Ectodermal cell (in vitro differentiated cells): ENCODE measurements around the gene MED23.

ENCODE experiments used
- H3K27ac ChIP-seq: 2 replicates; pipeline ENCODE4 v1.7.0; 2013; ENCODE audit warnings: mild to moderate bottlenecking, low read depth, low read length; ENCODE audit not compliant: insufficient read depth, poor library complexity, severe bottlenecking
- H3K27me3 ChIP-seq: 2 replicates; pipeline ENCODE4 v1.7.0; 2013; ENCODE audit warnings: mild to moderate bottlenecking, low read length; ENCODE audit not compliant: insufficient read depth, control insufficient read depth, poor library complexity, severe bottlenecking
- H3K36me3 ChIP-seq: one replicate; pipeline ENCODE4 v1.7.0; 2013; ENCODE audit warnings: low read length; ENCODE audit not compliant: control insufficient read depth, insufficient read depth
- H3K4me1 ChIP-seq: one replicate; pipeline ENCODE4 v1.7.0; 2013; ENCODE audit warnings: low read length; ENCODE audit not compliant: control insufficient read depth, insufficient read depth
- H3K4me3 ChIP-seq: 2 replicates; pipeline ENCODE4 v1.7.0; 2013; ENCODE audit warnings: low read depth, low read length, control low read depth; ENCODE audit not compliant: insufficient read depth
- H3K9me3 ChIP-seq: 2 replicates; pipeline ENCODE4 v1.7.0; 2013; ENCODE audit warnings: mild to moderate bottlenecking, low read length, moderate library complexity; ENCODE audit not compliant: control insufficient read depth
- WGBS, 2 experiments: methylation state at CpG; one replicate each; pipeline ENCODE4 v1.1.7; 2013; ENCODE audit warnings: missing lambda C conversion rate in 2 of 2; 5-methylcytosine and 5-hydroxymethylcytosine counted together

Gene MED23

DNA sequence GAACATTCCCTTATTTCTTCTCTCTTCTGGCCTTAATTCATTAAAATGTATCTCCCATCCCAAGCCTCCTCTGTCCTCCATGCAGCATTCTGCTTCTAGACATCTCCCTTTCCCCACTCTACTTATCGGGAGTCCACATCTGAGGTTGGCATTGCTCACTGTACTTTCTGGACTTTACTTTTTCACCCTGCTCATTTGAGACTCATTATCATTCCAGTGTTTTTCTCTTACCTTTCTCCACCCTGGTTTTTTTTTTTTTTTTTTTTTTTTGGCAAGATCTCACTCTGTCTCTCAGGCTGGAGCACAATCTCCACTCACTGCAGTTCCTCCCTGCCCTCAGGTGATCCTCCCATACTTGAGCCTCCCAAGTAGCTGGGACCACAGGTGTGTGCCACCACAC lies 13.5 kb upstream of the MED23 start:
- 81 to 94% methylated on average over 1 of the region's 1 CpG for WGBS, 2 experiments
- H3K27me3 ChIP-seq, result no peaks in the 10 kb centered on the region

DNA sequence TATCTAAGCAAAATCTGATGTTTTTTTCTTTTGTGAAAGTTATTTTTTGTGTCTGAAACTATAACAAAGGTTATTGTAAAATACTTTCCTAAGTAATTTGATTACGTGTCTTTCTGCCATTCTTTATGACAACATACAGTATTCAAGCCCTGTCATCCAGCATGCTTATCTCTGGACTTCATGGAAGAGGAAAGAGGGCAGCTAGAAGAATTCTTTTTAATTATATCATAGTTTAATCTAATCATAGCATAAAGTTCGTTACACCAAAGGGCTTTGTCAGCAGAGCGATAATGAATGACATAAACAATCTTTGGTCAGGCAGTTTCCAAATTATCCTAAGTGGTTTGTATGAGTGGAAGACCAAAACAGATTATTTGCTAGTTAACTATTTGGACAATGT lies 12.5 kb upstream of the MED23 start:
- H3K4me1 ChIP-seq, result no peaks in the 10 kb centered on the region
- no peaks in the 10 kb centered on the region for H3K27me3 ChIP-seq
- H3K36me3 ChIP-seq, result no peaks in the 10 kb centered on the region
- no peak overlapping the region for H3K4me3 ChIP-seq
- H3K27ac ChIP-seq, result no peak overlapping the region
- WGBS, 2 experiments, result 88 to 93% methylated on average over 2 to 3 of the region's 3 CpGs
- H3K9me3 ChIP-seq, result no peaks in the 10 kb centered on the region

More for the DNA sequence above, 13.5 kb upstream of the MED23 start:
- Histone ChIP-seq H3K36me3 (no peaks in the 10 kb centered on the region), H3K4me3 (no peak overlapping the region), H3K4me1 (no peaks in the 10 kb centered on the region), H3K27ac (no peak overlapping the region), H3K9me3 (no peaks in the 10 kb centered on the region)

DNA sequence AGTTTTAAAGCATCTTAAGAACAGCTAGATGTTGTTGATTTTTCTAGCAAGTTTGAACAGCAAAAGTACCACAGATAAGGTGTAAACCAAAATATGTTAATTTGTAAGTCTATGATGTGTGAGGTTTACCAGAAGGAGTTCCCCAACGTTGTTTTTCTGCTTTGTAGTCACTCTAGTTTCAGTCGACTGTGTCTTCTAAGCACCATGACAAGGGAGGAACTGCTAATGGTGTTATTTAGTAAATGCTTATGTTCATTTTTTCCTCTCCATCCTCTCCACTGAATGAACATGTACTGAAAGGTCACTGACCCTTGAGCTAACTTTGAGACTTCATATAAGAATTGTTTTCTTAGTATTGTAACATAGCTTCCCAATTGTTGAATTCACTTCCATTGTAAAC lies 12.1 kb upstream of the MED23 start:
- no peaks in the 10 kb centered on the region for H3K4me1 ChIP-seq
- H3K27ac ChIP-seq, result no peak overlapping the region
- H3K4me3 ChIP-seq, result no peak overlapping the region
- 75 to 86% methylated on average over 2 of the region's 2 CpGs for WGBS, 2 experiments
- no peaks in the 10 kb centered on the region for H3K36me3 ChIP-seq
- H3K27me3 ChIP-seq, result no peaks in the 10 kb centered on the region
- H3K9me3 ChIP-seq, result no peaks in the 10 kb centered on the region

DNA sequence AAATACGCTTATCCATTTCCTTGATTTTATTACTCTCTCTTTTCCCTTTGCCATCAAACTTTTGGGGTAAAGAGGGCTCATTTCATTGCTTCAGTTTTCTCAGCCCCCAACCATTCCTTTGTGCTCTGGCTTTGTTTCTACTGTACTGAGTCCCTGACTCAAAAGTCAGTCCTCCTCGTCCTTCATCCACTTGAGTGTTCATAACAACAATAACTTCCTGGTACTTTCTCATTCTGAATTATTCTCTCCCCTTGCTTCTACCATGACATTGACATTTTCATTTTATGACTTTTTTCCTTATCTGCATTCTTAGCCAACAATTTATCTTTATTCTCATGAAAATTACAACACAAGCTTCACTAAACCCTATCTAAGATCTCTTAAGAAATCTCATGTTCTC lies 10.0 kb upstream of the MED23 start:
- no peaks in the 10 kb centered on the region for H3K9me3 ChIP-seq
- H3K36me3 ChIP-seq, result no peaks in the 10 kb centered on the region
- H3K27me3 ChIP-seq, result no peaks in the 10 kb centered on the region
- H3K27ac ChIP-seq, result no peak overlapping the region
- no peaks in the 10 kb centered on the region for H3K4me1 ChIP-seq
- H3K4me3 ChIP-seq, result no peak overlapping the region
- WGBS, 2 experiments, result 73 to 83% methylated on average over 2 of the region's 2 CpGs

DNA sequence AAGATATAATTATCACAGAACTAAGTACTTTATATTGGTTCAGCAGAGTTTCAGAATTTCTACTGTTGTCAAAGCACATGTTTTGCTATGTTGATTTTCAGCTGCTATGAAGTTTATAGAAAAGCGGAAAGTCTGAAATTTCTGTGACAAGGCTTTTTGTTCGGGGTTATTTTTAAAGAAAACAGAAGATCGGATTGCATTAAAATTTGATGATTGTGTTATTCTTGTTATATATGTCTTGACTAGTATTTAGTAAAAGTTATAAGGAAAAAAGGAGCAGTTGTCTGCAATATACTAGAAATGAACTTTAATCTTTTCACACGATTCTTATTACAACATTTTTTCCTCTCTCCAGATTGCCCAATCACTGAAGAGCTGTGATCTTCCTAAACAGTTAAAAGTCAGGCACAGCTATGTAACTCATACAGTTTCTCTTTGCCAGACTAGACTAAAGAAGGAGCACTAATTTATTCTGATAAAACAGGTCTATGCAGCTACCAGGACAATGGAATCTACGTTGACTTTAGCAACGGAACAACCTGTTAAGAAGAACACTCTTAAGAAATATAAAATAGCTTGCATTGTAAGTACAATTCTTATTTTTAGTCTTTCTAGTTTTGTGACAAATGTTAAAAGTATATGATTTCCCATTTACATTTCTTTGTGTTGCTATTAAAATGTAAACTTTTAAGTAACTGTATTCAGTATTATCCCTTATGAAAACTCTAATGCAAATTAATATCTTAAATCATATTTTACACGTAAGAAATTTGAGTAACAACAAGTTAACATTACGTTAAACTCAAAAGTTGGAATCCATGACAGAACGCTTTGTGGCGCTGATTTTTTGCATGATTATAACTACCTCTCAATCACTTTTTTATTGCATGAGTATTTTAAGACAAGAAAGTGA lies 9.1 kb upstream of the MED23 start, which contains the start of gene ENPP3:
ENPP3 (plus strand) TSS at position 423 of the 913 bp plus-strand sequence; CDS start at position 506, 83 bp downstream.
- 89 to 95% methylated on average over 9 to 10 of the region's 10 CpGs for WGBS, 2 experiments
- Histone ChIP-seq H3K4me3 (no peak within 1 kb of the TSS), H3K27me3 (no peaks in the 10 kb centered on the region), H3K9me3 (no peaks in the 10 kb centered on the region), H3K27ac (no peak within 1 kb of the TSS), H3K4me1 (no peaks in the 10 kb centered on the region), H3K36me3 (no peaks in the 10 kb centered on the region)

DNA sequence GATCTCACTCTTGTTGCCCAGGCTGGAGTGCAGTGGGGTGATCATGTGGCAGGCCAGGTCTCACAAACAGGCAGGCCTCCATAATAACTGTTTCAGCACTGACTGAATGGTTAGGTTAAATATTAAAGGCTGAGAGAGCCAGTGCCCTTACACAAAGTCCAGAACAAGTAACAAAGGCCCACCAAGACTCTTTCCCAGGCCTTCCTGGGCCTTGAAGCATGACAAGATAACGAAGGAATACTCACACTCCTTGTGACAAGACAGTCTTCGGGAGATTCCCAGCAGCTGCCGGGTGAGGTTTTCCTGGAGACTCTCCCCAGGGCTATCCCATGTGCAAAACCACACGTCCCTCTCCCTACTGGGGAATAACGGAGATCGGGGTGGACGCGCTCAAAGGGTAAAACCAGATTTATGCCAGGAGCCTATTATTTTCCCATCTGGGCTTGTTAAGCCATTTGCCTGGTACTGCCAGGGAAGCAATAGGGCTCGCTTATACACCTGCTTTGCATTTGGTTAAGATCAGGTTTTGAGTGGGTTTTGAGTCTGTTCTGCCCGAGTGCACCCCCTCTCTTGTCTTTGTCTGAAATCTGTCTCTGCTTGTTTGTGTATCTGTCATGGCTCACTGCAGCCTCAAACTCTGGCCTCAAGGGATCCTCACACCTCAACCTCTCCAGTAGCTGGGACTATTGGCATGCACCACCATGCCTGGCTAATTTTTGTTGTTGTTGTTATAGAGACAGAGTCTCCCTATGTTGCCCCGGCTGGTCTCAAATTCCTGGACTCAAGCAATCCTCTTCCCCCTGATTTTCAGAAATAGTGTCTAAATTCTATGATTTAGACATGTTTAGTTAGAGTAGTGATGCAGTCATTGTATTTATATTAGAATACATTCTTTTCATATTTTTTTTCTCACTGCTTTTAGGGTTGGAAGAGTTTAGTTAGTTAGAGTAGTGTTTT lies 7.6 kb upstream of the MED23 start:
- H3K27ac ChIP-seq, result no peak overlapping the region
- H3K36me3 ChIP-seq, result no peaks in the 10 kb centered on the region
- H3K4me3 ChIP-seq, result no peak overlapping the region
- H3K4me1 ChIP-seq, result no peaks in the 10 kb centered on the region
- 88 to 89% methylated on average over 11 of the region's 11 CpGs for WGBS, 2 experiments
- no peaks in the 10 kb centered on the region for H3K27me3 ChIP-seq
- H3K9me3 ChIP-seq, result no peaks in the 10 kb centered on the region

DNA sequence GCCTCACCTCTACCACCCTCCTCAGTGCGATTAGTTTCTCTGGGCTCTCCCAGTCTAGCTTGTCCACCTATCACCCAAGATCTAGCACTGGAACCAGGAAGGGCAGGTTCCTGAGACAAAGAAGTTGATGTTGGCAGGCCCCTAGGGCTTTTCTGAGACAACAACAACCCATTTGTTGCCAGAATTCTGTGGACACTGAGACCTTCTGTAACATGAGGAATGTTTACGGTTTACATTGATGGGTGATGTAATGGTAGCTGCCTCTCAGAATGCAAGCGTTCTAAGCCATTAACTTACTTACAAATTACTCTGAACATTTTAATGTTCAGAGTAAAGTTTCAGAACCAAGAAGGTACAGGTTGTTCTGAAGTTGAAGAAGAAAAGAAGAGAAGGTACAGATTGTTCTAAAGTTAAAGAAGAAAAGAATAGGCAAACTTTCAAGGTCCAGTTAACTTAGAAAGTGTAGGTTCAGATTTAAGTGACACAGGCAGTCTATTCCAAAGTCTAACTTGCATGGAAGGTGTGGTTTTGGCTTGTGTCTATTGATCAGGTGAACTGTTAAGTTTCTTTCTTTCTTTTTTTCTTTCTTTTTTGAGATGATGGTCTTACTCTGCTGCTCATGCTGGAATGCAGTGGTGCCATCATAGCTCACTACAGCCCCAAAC lies 3.7 kb upstream of the MED23 start:
- 100% methylated on average over 1 to 2 of the region's 3 CpGs for WGBS, 2 experiments
- Histone ChIP-seq H3K4me3 (no peak overlapping the region), H3K27me3 (no peaks in the 10 kb centered on the region), H3K4me1 (no peaks in the 10 kb centered on the region), H3K9me3 (no peaks in the 10 kb centered on the region), H3K36me3 (no peaks in the 10 kb centered on the region), H3K27ac (no peak overlapping the region)

DNA sequence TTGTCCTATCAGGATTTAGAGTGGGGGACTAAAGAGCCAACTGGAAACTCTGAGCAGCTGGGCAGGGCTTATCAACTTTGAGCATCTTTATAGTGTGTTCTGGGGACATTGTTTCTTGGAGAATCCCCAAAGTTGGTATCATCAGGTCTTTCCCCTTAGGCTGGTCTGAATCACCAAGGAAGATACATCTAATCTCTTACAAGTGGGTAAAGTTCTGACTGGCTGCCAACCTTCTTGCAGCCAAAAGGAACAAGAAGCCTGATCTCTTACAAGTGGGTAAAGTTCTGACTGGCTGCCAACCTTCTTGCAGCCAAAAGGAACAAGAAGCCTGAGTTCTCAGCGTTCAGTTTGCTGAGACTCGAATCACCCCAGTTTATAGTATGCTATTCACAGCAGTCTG lies 1.6 kb upstream of the MED23 start:
- no peaks in the 10 kb centered on the region for H3K4me1 ChIP-seq
- no peaks in the 10 kb centered on the region for H3K9me3 ChIP-seq
- no peak overlapping the region for H3K27ac ChIP-seq
- H3K36me3 ChIP-seq, result peaks cover 3% of the 10 kb centered on the region
- 95 to 97% methylated on average over 2 of the region's 2 CpGs for WGBS, 2 experiments
- H3K27me3 ChIP-seq, result no peaks in the 10 kb centered on the region
- H3K4me3 ChIP-seq, result no peak overlapping the region

DNA sequence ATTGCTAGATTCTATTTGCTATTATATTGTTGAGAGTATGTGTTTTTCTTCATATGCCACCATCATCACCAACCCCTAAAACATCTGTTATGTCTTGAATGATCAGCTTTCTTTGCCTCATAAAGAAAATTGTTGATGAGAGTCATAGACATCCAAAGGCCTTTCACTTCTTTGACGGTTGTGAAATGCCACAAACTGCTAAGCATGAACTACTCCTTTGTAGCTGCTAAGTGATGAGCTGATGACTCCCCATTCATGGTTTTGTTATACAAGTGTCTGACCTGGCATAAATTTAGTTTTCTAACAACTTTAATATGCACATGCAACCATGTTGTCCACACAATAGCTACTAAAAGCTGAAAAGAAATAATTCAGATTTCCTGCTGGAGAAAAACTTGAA lies 684 bp upstream of the MED23 start:
- Histone ChIP-seq H3K27me3 (no peaks in the 10 kb centered on the region), H3K9me3 (no peaks in the 10 kb centered on the region), H3K27ac (no peak overlapping the region), H3K36me3 (peaks cover 9% of the 10 kb centered on the region), H3K4me1 (no peaks in the 10 kb centered on the region), H3K4me3 (no peak overlapping the region)
- 86 to 97% methylated on average over 1 of the region's 1 CpG for WGBS, 2 experiments
